HepG2 (cell line): Measurements from ENCODE around the gene QSOX1. TPM values are rescaled to one million over a fixed set of nuclear protein-coding genes. Genes with fewer than 3 reads are reported as not detected.

Source experiments
- ATAC-seq: fragments of 200-7000 bp; cut with Tn5 transposase; 3 replicates; pipeline ENCODE4 v1.9.1; 2020; ENCODE audit warnings: mild to moderate bottlenecking, moderate library complexity
- BruUV-seq: library from RNA; stranded (reverse); fragments of 400-500 nt; replicated peaks from 2 replicates; lab custom pipeline; 2021; lab: Mats Ljungman, UMichigan
- CTCF ChIA-PET: fragments of 300-600 bp; formaldehyde crosslinking; extraction: SDS; loops from one replicate; lab custom pipeline; 2021; ENCODE audit warnings: low total read pairs, inconsistent platforms, low intra/inter-chr PET ratio; lab: Yijun Ruan, JAX
- POLR2A ChIA-PET: fragments of 350-600 bp; sonication (Branson Sonifier 250); formaldehyde crosslinking; loops from one replicate; lab custom pipeline; 2020; ENCODE audit warnings: antibody characterized with exemption, inconsistent platforms; lab: Yijun Ruan, JAX
- DNase-seq: peaks from one replicate; pipeline ENCODE4 v3.0.0-alpha.2; 2015; ENCODE audit warnings: low spot score
- FAIRE-seq: peaks from 3 replicates; lab custom pipeline; 2011; peaks lifted over from hg19 to GRCh38; lab: Jason Lieb, UNC
- H2AFZ ChIP-seq: one replicate; pipeline ENCODE4 v1.6.1; 2011; ENCODE audit warnings: low read length, inconsistent platforms
- H3K27ac ChIP-seq: fragments of 300-600 bp; 3 replicates; pipeline ENCODE4 v1.8.0; 2011; ENCODE audit warnings: mixed run types, mild to moderate bottlenecking, mixed read lengths, low read length, inconsistent platforms; ENCODE audit not compliant: insufficient read depth; ENCODE audit errors: extremely low read length
- H3K27me3 ChIP-seq, 2 experiments: fragments of 200-600 bp in 1 of 2; 2 replicates in 1 of 2; 3 replicates in 1 of 2; pipeline versions ENCODE4 v1.6.0 to v1.8.0; 2011; ENCODE audit warnings: low read length in 2 of 2, mild to moderate bottlenecking in 2 of 2, moderate library complexity in 2 of 2, inconsistent platforms in 1 of 2; ENCODE audit not compliant: insufficient read depth in 2 of 2, control insufficient read depth in 1 of 2
- H3K36me3 ChIP-seq, 2 experiments: fragments of 200-600 bp in 1 of 2; replicated peaks in 1 of 2; 2 replicates in 1 of 2; 3 replicates in 1 of 2; pipeline versions ENCODE4 v1.5.1 to v1.8.0; 2011; ENCODE audit warnings: low read length in 2 of 2, inconsistent platforms in 1 of 2; ENCODE audit not compliant: insufficient read depth in 2 of 2, control insufficient read depth in 1 of 2
- H3K4me1 ChIP-seq: 2 replicates; pipeline ENCODE4 v1.5.1; 2012; ENCODE audit warnings: low read length, inconsistent platforms; ENCODE audit not compliant: insufficient read depth
- H3K4me2 ChIP-seq: 2 replicates; pipeline ENCODE4 v1.6.0; 2011; ENCODE audit warnings: low read depth, low read length, inconsistent platforms
- H3K4me3 ChIP-seq, 3 experiments: fragments of 200-600 bp in 1 of 3; sonication (generic), shearing (Covaris generic) in 1 of 3; replicated peaks in 1 of 3; 2 replicates each; pipeline ENCODE4 v1.5.1; 2011 to 2016; ENCODE audit warnings: low read length in 3 of 3, inconsistent platforms in 2 of 3, low read depth in 2 of 3, mild to moderate bottlenecking in 2 of 3, control low read depth in 1 of 3, mixed read lengths in 1 of 3; ENCODE audit not compliant: insufficient read depth in 1 of 3
- H3K79me2 ChIP-seq: one replicate; pipeline ENCODE4 v1.6.1; 2011; ENCODE audit warnings: low read length, inconsistent platforms; ENCODE audit not compliant: insufficient read depth
- H3K9ac ChIP-seq: 2 replicates; pipeline ENCODE4 v1.6.0; 2011; ENCODE audit warnings: mild to moderate bottlenecking, low read depth, low read length, inconsistent platforms; ENCODE audit not compliant: insufficient read depth
- H3K9me3 ChIP-seq: 2 replicates; pipeline ENCODE4 v1.5.1; 2012; ENCODE audit warnings: mild to moderate bottlenecking, low read length
- H4K20me1 ChIP-seq: 2 replicates; pipeline ENCODE4 v1.6.0; 2011; ENCODE audit warnings: inconsistent platforms, mild to moderate bottlenecking, low read length, moderate library complexity; ENCODE audit not compliant: insufficient read depth
- EHMT2 ChIP-seq: fragments of 200-600 bp; sonication (generic); IDR thresholded peaks from 2 replicates; pipeline ENCODE4 v1.7.0; 2017; ENCODE audit warnings: antibody characterized with exemption, low read depth, low read length, borderline replicate concordance
- HNRNPUL1 ChIP-seq: fragments of 200-400 bp; formaldehyde crosslinking; IDR thresholded peaks from 2 replicates; pipeline ENCODE4 v1.6.1; 2017; ENCODE audit warnings: low read depth, mild to moderate bottlenecking, low read length, moderate library complexity
- KAT7 ChIP-seq: IDR thresholded peaks from 2 replicates; pipeline ENCODE4 v1.6.1; 2018; ENCODE audit warnings: borderline replicate concordance, missing compliant biosample characterization
- KLF11 ChIP-seq: IDR thresholded peaks from 2 replicates; pipeline ENCODE4 v1.6.1; 2016; ENCODE audit warnings: missing compliant biosample characterization
- NFIC ChIP-seq: IDR thresholded peaks from 2 replicates; pipeline ENCODE4 v1.6.1; 2012; ENCODE audit warnings: mild to moderate bottlenecking, low read length, inconsistent platforms
- NFKB2 ChIP-seq: sonication (generic); formaldehyde crosslinking; IDR thresholded peaks from 2 replicates; pipeline ENCODE4 v1.4.0; 2020; ENCODE audit warnings: missing genetic modification reagents, borderline replicate concordance
- PAWR ChIP-seq: sonication (generic); formaldehyde crosslinking; IDR thresholded peaks from 2 replicates; pipeline ENCODE4 v1.4.0; 2020; ENCODE audit warnings: missing genetic modification reagents, mild to moderate bottlenecking, borderline replicate concordance
- SALL2 ChIP-seq: sonication (generic); formaldehyde crosslinking; IDR thresholded peaks from 2 replicates; pipeline ENCODE4 v1.8.1; 2023; ENCODE audit warnings: mild to moderate bottlenecking, missing genetic modification reagents, inconsistent platforms
- SOX6 ChIP-seq, 2 experiments: fragments of 450-650 bp in 1 of 2; sonication (generic) in 1 of 2; formaldehyde crosslinking in 1 of 2; IDR thresholded peaks; 2 replicates each; pipeline versions ENCODE4 v1.4.0 to v1.6.1; 2017 to 2020; ENCODE audit warnings: antibody characterized with exemption in 1 of 2, mild to moderate bottlenecking in 1 of 2, missing genetic modification reagents in 1 of 2
- TBX2 ChIP-seq: sonication (generic); formaldehyde crosslinking; IDR thresholded peaks from 2 replicates; pipeline ENCODE4 v1.5.0; 2020; ENCODE audit warnings: missing genetic modification reagents, mild to moderate bottlenecking, borderline replicate concordance
- ZBTB7B ChIP-seq: sonication (generic); formaldehyde crosslinking; IDR thresholded peaks from 2 replicates; pipeline ENCODE4 v1.4.0; 2020; ENCODE audit warnings: missing genetic modification reagents
- ZNF562 ChIP-seq: sonication (generic); formaldehyde crosslinking; IDR thresholded peaks from 2 replicates; pipeline ENCODE4 v1.8.0; 2022; ENCODE audit warnings: missing genetic modification reagents, borderline replicate concordance
- ZNF563 ChIP-seq: sonication (generic); formaldehyde crosslinking; IDR thresholded peaks from 2 replicates; pipeline ENCODE4 v1.8.0; 2022; ENCODE audit warnings: mild to moderate bottlenecking, moderate library complexity, missing genetic modification reagents
- ZNF614 ChIP-seq: IDR thresholded peaks from 2 replicates; pipeline ENCODE4 v1.6.1; 2018; ENCODE audit warnings: missing biosample characterization, missing genetic modification reagents, inconsistent platforms, borderline replicate concordance
- ZNF703 ChIP-seq: sonication (generic); formaldehyde crosslinking; IDR thresholded peaks from 2 replicates; pipeline ENCODE4 v1.5.1; 2020; ENCODE audit warnings: missing genetic modification reagents, mild to moderate bottlenecking, moderate library complexity, borderline replicate concordance
- WGBS: methylation state at CpG from one replicate; pipeline ENCODE4 v1.1.6; 2017; ENCODE audit warnings: low lambda C conversion rate; 5-methylcytosine and 5-hydroxymethylcytosine counted together
- in situ Hi-C: cut with HindIII; loops from 2 replicates; pipeline ENCODE4 v1.10.0; 2017; ENCODE audit warnings: low pct_unique_long_range_greater_than_20kb; ENCODE audit not compliant: extremely low pct_ligation_motif_present
- intact Hi-C: fragments of 100-400 bp; cut with micrococcal nuclease; formaldehyde crosslinking; loops from one replicate; pipeline ENCODE4 v1.10.0; 2022; ENCODE audit not compliant: unreplicated experiment
- polyA plus RNA-seq, 8 experiments: library from polyadenylated mRNA; depleted of rRNA in 3 of 8; stranded (reverse) in 7 of 8; unstranded in 1 of 8; fragments of >200 nt; fragmentation: Illumina TruSeq in 4 of 8; extraction: Trizol in 4 of 8; gene quantifications; 2 replicates each; pipeline versions ENCODE4 v1.2.1 to v1.2.3, GENCODE V29; 2011 to 2016; ENCODE audit warnings: low read depth in 4 of 8, missing spikeins in 1 of 8, mixed read lengths in 1 of 8; ENCODE audit not compliant: insufficient read depth in 1 of 8
- total RNA-seq, 5 experiments: library from RNA; depleted of rRNA; stranded (reverse); fragments of >200 nt; fragmentation: Illumina TruSeq; extraction: Trizol; gene quantifications; 2 replicates each; pipeline ENCODE4 v1.2.3, GENCODE V29; 2016; ENCODE audit warnings: low read depth in 1 of 5
- TF ChIP-seq, protein P1 (sequence below): sonication (generic); formaldehyde crosslinking; IDR thresholded peaks from 2 replicates; pipeline ENCODE4 v1.4.0; 2020; ENCODE audit warnings: missing genetic modification reagents
- TF ChIP-seq, protein P2 (sequence below): sonication (generic); formaldehyde crosslinking; IDR thresholded peaks from 2 replicates; pipeline ENCODE4 v1.8.0; 2022; ENCODE audit warnings: mild to moderate bottlenecking, missing genetic modification reagents; ENCODE audit not compliant: insufficient replicate concordance

QSOX1 gene
- total and polyA plus RNA-seq, 2 of the 13 experiments (the other 11 are each of a cell fraction or from before 2014, with no cell fraction given) = 6.8 to 40.2 TPM

DNA sequence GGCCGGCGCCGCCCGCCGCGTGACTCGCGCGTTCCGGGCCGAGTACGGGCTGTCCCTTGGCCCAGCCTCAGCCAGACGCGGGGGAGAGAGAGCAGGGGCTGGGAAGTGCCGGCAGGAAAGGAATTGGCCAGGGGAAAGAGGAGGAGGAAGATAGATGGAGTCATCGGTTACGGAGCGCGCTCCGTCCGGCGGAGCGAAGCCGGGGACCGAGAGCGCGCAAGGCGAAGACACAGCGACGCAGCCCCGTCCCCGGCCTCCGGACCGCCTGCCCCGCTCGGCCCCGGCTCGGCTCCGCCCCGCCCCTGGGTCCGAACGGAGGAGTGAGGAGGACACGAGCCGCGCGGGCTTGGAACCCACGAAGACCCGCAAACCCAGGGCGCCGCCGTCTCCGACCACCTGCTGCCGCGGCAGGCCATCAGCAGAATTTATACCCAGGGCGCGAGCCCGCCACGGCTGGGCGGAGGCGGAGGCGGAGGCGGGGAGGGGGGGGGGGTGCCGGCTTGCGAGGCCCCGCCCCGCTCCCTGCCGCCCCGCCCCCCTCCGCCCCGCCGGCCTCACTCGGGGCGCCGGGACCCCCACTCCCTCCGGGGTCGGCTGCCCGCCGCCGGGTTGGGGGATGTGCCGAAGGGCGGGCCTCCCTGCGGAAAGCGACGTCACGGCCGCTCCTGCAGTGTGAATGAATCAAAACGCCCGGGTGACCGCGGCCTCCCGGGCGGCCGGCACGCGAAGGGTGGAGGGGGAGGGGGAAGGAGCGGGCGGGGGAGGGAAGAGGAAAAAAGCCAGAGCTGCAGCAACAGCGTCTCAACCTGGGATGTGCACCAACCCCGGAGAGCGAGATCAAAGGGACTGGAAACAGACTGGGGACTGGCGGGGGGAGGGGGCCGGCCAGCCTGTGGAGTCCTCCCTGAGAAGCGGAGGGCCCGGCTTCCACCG, 75.1 kb downstream of the QSOX1 start, which contains the start of gene LHX4:
TSS of gene LHX4 (plus strand) at position 782 of the 933 bp plus-strand sequence. CDS start 266 bp downstream, outside the sequence.
- peak; percentile 33 for ATAC-seq
- no peak within 1 kb of the TSS for H2AFZ ChIP-seq
- peaks cover 8% of the 10 kb centered on the region; the same call in 1 of the 2 replicates for H4K20me1 ChIP-seq
- H3K79me2 ChIP-seq = no peaks in the 10 kb centered on the region
- FAIRE-seq = no peak
- WGBS = under 1% methylated on average over 38 of the region's 105 CpGs
- no peak for DNase-seq
- POLR2A ChIA-PET = no interaction called here
- no peak within 1 kb of the TSS for H3K27ac ChIP-seq
- peaks cover 34% of the 10 kb centered on the region for H3K4me1 ChIP-seq
- no peaks in the 10 kb centered on the region for H3K9me3 ChIP-seq
- peak within 1 kb of the TSS; percentile 58 to 69 (median 59) for H3K4me3 ChIP-seq
- intact Hi-C loops (no loop called here), in situ Hi-C loops (no loop called here)
- peak within 1 kb of the TSS; percentile 84 for H3K4me2 ChIP-seq
- CTCF ChIA-PET = no interaction called here
- H3K36me3 ChIP-seq = no peaks in the 10 kb centered on the region
- H3K27me3 ChIP-seq = peaks cover 20 to 74% of the 10 kb centered on the region in 2 experiments
- no TSS peak for BruUV-seq
- H3K9ac ChIP-seq = no peak within 1 kb of the TSS
- no peak for TF ChIP-seq PAWR (CRISPR knock-in tag)
- TF ChIP-seq, protein P1, sequence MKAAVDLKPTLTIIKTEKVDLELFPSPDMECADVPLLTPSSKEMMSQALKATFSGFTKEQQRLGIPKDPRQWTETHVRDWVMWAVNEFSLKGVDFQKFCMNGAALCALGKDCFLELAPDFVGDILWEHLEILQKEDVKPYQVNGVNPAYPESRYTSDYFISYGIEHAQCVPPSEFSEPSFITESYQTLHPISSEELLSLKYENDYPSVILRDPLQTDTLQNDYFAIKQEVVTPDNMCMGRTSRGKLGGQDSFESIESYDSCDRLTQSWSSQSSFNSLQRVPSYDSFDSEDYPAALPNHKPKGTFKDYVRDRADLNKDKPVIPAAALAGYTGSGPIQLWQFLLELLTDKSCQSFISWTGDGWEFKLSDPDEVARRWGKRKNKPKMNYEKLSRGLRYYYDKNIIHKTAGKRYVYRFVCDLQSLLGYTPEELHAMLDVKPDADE (CRISPR knock-in tag) = no peak
- no peak for TF ChIP-seq NFKB2 (CRISPR knock-in tag)
- TF ChIP-seq HNRNPUL1 = no peak
- TF ChIP-seq KLF11 = no peak
- no peak for TF ChIP-seq ZNF614
- TF ChIP-seq, protein P2, sequence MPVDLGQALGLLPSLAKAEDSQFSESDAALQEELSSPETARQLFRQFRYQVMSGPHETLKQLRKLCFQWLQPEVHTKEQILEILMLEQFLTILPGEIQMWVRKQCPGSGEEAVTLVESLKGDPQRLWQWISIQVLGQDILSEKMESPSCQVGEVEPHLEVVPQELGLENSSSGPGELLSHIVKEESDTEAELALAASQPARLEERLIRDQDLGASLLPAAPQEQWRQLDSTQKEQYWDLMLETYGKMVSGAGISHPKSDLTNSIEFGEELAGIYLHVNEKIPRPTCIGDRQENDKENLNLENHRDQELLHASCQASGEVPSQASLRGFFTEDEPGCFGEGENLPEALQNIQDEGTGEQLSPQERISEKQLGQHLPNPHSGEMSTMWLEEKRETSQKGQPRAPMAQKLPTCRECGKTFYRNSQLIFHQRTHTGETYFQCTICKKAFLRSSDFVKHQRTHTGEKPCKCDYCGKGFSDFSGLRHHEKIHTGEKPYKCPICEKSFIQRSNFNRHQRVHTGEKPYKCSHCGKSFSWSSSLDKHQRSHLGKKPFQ (CRISPR knock-in tag) = no peak
- TF ChIP-seq ZNF563 = 0 out of 2 replicates have a peak, but pooled peaks have one; percentile 0
- no peak for TF ChIP-seq NFIC
- no peak for TF ChIP-seq ZNF562 (CRISPR knock-in tag)
- TF ChIP-seq TBX2 (CRISPR knock-in tag) = 0 out of 2 replicates have a peak, but pooled peaks have one; percentile 22
- no peak for TF ChIP-seq SALL2 (CRISPR knock-in tag)
- TF ChIP-seq SOX6 (IDR thresholded peaks at IDR 0.05) = no peak
- no peak for TF ChIP-seq SOX6 (CRISPR knock-in tag; IDR thresholded peaks at IDR 0.05)
- TF ChIP-seq ZBTB7B (CRISPR knock-in tag) = no peak
- no peak for TF ChIP-seq KAT7 (CRISPR knock-in tag)
- no peak for TF ChIP-seq EHMT2
- no peak for TF ChIP-seq ZNF703
